ENCODE results near the gene POLR2F. TPM values are rescaled to one million over a fixed set of nuclear protein-coding genes. Genes with fewer than 3 reads are reported as not detected.

The POLR2F gene
- total and polyA plus RNA-seq, 9 of the 15 experiments (the other 6 are each of a cell fraction or from before 2014, with no cell fraction given), result 98.9 to 410 (median 168) TPM

DNA sequence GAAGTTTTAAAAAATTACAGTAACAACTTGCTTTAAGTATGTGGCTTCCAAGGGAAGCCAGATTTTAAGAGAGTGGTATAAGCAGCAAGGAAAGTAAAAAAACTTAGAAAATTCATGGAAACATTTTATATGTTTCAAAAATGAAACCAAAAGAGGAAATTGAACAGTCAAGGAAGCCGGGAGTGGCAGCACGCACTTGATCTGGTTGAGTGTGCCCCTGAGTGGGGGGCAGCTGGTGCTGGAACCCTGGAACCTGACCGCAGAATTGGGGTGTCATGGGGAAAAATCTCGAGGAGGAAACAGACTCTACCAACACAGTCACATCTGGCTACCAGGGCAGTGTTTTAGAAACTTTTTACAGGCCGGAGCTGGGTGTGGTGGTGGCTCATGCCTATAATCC lies 33.4 kb upstream of the POLR2F start:
- Histone ChIP-seq H2AFZ (ENCODE audit: low read depth, low read length) (no peak overlapping the region), H3K36me3 (ENCODE audit: control insufficient read depth, insufficient read depth, low read length) (peaks cover 15% of the 10 kb centered on the region; the same call in 1 of the 3 replicates), H3K9me3 (replicated peaks; ENCODE audit: control insufficient read depth, insufficient read depth, low read depth, low read length) (no peaks in the 10 kb centered on the region), H3K9me1 (ENCODE audit: control insufficient read depth, insufficient read depth, low read length) (no peaks in the 10 kb centered on the region), H4K20me1 (replicated peaks; ENCODE audit: control insufficient read depth, insufficient read depth, low read length) (no peaks in the 10 kb centered on the region), H3K4me2 (ENCODE audit: insufficient read depth, low read length) (no peak overlapping the region), H3K9ac (ENCODE audit: insufficient read depth in 1 of 2, low read depth in 2 of 2, low read length in 2 of 2) (no peak overlapping the region), H3K27me3 (ENCODE audit: control insufficient read depth in 2 of 2, insufficient read depth in 2 of 2, low read length in 2 of 2) (no peaks in the 10 kb centered on the region), H3K79me2 (ENCODE audit: control insufficient read depth, insufficient read depth, low read length) (no peaks in the 10 kb centered on the region), H3K4me1 (replicated peaks in 1 of 2; ENCODE audit: control insufficient read depth in 2 of 2, insufficient read depth in 2 of 2, low read length in 2 of 2) (peaks cover 0 to 6% of the 10 kb centered on the region in 2 experiments; a peak in 1 of 5 replicates), H3K27ac (ENCODE audit: extremely low read depth, low read depth, low read length) (no peak overlapping the region), H3K4me3 (no peak overlapping the region)
- ATAC-seq, result no peak
- no peak for DNase-seq (ENCODE audit: extremely low read depth in 1 of 4, low spot score in 3 of 4)
- 76% methylated on average over 5 of the region's 5 CpGs for WGBS (ENCODE audit: insufficient coverage, low coverage, missing lambda C conversion rate)
- TF ChIP-seq TARDBP (IDR thresholded peaks at IDR 0.05) (no peak), SMARCA4 (IDR thresholded peaks at IDR 0.05) (no peak), PHF20 (IDR thresholded peaks at IDR 0.05; ENCODE audit: partially characterized antibody) (no peak), HIVEP1 (CRISPR knock-in tag; IDR thresholded peaks at IDR 0.05) (no peak), KHSRP (IDR thresholded peaks at IDR 0.05) (no peak)
- in situ Hi-C loops (cut with MboI), result no loop called here
- intact Hi-C loops (cut with micrococcal nuclease), result no loop called here
- CTCF ChIA-PET (ENCODE audit: low intra/inter-chr PET ratio), result no interaction called here
- no TSS peak for BruUV-seq (replicated peaks)
- no peak for FAIRE-seq
- POLR2A ChIA-PET, result interaction anchor here (0.7 kb wide), 1 partner anchor 112 kb away, joined by 3 read pairs; no protein-coding TSS in a partner anchor

DNA sequence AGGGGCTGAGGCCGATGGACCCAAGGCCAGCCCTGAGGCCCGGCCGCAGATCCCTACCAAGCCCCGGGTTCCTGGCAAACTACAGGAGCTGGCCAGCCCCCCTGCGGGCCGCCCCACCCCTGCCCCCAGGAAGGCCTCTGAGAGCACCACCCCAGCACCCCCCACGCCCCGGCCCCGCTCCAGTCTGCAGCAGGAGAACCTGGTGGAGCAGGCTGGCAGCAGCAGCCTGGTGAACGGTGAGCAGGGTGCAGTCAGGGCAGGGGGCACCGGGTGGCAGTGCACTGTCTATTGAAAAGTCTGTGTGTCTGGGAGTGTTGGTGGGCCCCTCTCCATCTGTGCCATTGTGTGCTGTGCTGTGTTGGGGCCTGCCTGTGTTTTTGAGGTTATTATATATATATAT lies 31.3 kb upstream of the POLR2F start:
- intact Hi-C loops (cut with micrococcal nuclease), result no loop called here
- no peak for ATAC-seq
- H2AFZ ChIP-seq (ENCODE audit: low read depth, low read length), result no peak overlapping the region

More for the DNA sequence above, 31.3 kb upstream of the POLR2F start:
- Histone ChIP-seq H3K9me3 (replicated peaks; ENCODE audit: control insufficient read depth, insufficient read depth, low read depth, low read length) (no peaks in the 10 kb centered on the region), H3K4me1 (replicated peaks in 1 of 2; ENCODE audit: control insufficient read depth in 2 of 2, insufficient read depth in 2 of 2, low read length in 2 of 2) (peaks cover 0 to 6% of the 10 kb centered on the region in 2 experiments; a peak in 1 of 5 replicates), H3K4me3 (no peak overlapping the region), H3K4me2 (ENCODE audit: insufficient read depth, low read length) (no peak overlapping the region), H3K9me1 (ENCODE audit: control insufficient read depth, insufficient read depth, low read length) (no peaks in the 10 kb centered on the region), H3K79me2 (ENCODE audit: control insufficient read depth, insufficient read depth, low read length) (no peaks in the 10 kb centered on the region), H3K36me3 (ENCODE audit: control insufficient read depth, insufficient read depth, low read length) (peaks cover 27% of the 10 kb centered on the region; the same call in 2 of the 3 replicates), H3K27me3 (ENCODE audit: control insufficient read depth in 2 of 2, insufficient read depth in 2 of 2, low read length in 2 of 2) (no peaks in the 10 kb centered on the region), H3K27ac (ENCODE audit: extremely low read depth, low read depth, low read length) (no peak overlapping the region), H3K9ac (ENCODE audit: insufficient read depth in 1 of 2, low read depth in 2 of 2, low read length in 2 of 2) (no peak overlapping the region), H4K20me1 (replicated peaks; ENCODE audit: control insufficient read depth, insufficient read depth, low read length) (no peaks in the 10 kb centered on the region)
- no TSS peak for BruUV-seq (replicated peaks)
- no peak for DNase-seq (ENCODE audit: extremely low read depth in 1 of 4, low spot score in 3 of 4)
- TF ChIP-seq ZNF239 (CRISPR knock-in tag; IDR thresholded peaks at IDR 0.05), result no peak
- no peak for TF ChIP-seq POLR2AphosphoS2 (IDR thresholded peaks at IDR 0.05; ENCODE audit: low read length)
- no peak for TF ChIP-seq PHB2 (IDR thresholded peaks at IDR 0.05; ENCODE audit: low read depth)
- no peak for TF ChIP-seq SMARCC2 (IDR thresholded peaks at IDR 0.05; ENCODE audit: low read depth)
- no peak for TF ChIP-seq MEF2A (IDR thresholded peaks at IDR 0.05; ENCODE audit: control insufficient read depth, low read depth, low read length)
- TF ChIP-seq ZNF551 (CRISPR knock-in tag; IDR thresholded peaks at IDR 0.05), result no peak
- TF ChIP-seq ZNF277 (CRISPR knock-in tag; IDR thresholded peaks at IDR 0.05; ENCODE audit: borderline replicate concordance), result no peak
- no peak for TF ChIP-seq KDM1A (IDR thresholded peaks at IDR 0.05)
- no peak for TF ChIP-seq CBX1 (IDR thresholded peaks at IDR 0.05; ENCODE audit: low read depth)
- no peak for TF ChIP-seq ZBTB12 (CRISPR knock-in tag; IDR thresholded peaks at IDR 0.05)
- in situ Hi-C loops (cut with MboI), result no loop called here
- WGBS (ENCODE audit: insufficient coverage, low coverage, missing lambda C conversion rate), result 100% methylated on average over 1 of the region's 11 CpGs
- POLR2A ChIA-PET, result no interaction called here
- FAIRE-seq, result no peak
- CTCF ChIA-PET (ENCODE audit: low intra/inter-chr PET ratio), result no interaction called here
